Sciatic nerve (tissue), 2 donors: Measurements from ENCODE around the gene NCAPH2. TPM values are rescaled to one million over a fixed set of nuclear protein-coding genes. Genes with fewer than 3 reads are reported as not detected.
"Not testable (repeated sequence)": the region's sequence is repeated elsewhere in the genome, so short reads cannot be mapped to it uniquely, and the experiment has no call there.

Source experiments
- ATAC-seq: fragments of 200-7000 bp; cut with Tn5 transposase; one replicate; pipeline ENCODE4 v1.9.1; 2020; ENCODE audit warnings: mild to moderate bottlenecking, moderate library complexity
- DNase-seq: peaks from one replicate; pipeline ENCODE4 v3.0.0-alpha.2; 2020; ENCODE audit warnings: low spot score
- intact Hi-C: fragments of 100-400 bp; cut with DNase I; formaldehyde crosslinking; loops from one replicate; pipeline ENCODE4 v1.14.2; 2022
- total RNA-seq: library from RNA; stranded (reverse); fragmentation: NEBNext Ultra II Directional; extraction: Animal tissue kit (Norgen Biotek cat#: 25700); gene quantifications from one replicate; pipeline ENCODE4 v1.2.1, GENCODE V29; 2021
- donor health status: DM: no; HTN: no; CAD: no.
- donor health status: DM: no; HTN: no; CAD: no.

NCAPH2 gene
- total RNA-seq, 1 donor from 2014 or later, result 39.8 TPM

- intact Hi-C loops, result loop anchor here (1.0 kb wide), 1 partner anchor 15 kb away; the partner anchor contains the start of gene SCO2
- no peak for DNase-seq
Measured at GRCh38 chr22:50540381-50540780, 32.4 kb downstream of the NCAPH2 start.

GRCh38 chr22:50541667-50542026, 33.6 kb downstream of the NCAPH2 start:
- intact Hi-C loops, ATAC-seq, DNase-seq: not testable (repeated sequence)

More at GRCh38 chr22:50540381-50540780, 32.4 kb downstream of the NCAPH2 start:
- no peak for ATAC-seq

GRCh38 chr22:50542416-50542927, 34.4 kb downstream of the NCAPH2 start:
- peak; percentile 65 for DNase-seq
- intact Hi-C loops, result no loop called here
- ATAC-seq, result no peak

GRCh38 chr22:50544078-50544745, 36.2 kb downstream of the NCAPH2 start:
- DNase-seq, result peak; percentile 84
- peak; percentile 48 for ATAC-seq
- intact Hi-C loops, result no loop called here

GRCh38 chr22:50544746-50545253, 36.8 kb downstream of the NCAPH2 start:
- ATAC-seq, result no peak
- no peak for DNase-seq
- intact Hi-C loops, result no loop called here

GRCh38 chr22:50545522-50546325, 37.7 kb downstream of the NCAPH2 start, which contains the start of gene KLHDC7B:
Gene KLHDC7B, plus strand, starts transcription at chr22:50545899. Its CDS starts 345 bp downstream, at chr22:50546244.
- DNase-seq, result no peak
- ATAC-seq, result peak; percentile 4
- intact Hi-C loops, result no loop called here

- ATAC-seq (no peak), DNase-seq (no peak)
- intact Hi-C loops, result no loop called here
Measured at GRCh38 chr22:50546326-50547262, 38.6 kb downstream of the NCAPH2 start.

GRCh38 chr22:50547263-50547985, 39.4 kb downstream of the NCAPH2 start:
- intact Hi-C loops, result no loop called here
- ATAC-seq (no peak), DNase-seq (no peak)

- ATAC-seq, result no peak
- no peak for DNase-seq
- intact Hi-C loops, result no loop called here
Measured at GRCh38 chr22:50548040-50548920, 40.3 kb downstream of the NCAPH2 start.

GRCh38 chr22:50548921-50549790, 41.1 kb downstream of the NCAPH2 start:
- intact Hi-C loops, result no loop called here
- ATAC-seq (no peak), DNase-seq (no peak)

- DNase-seq, result no peak
- intact Hi-C loops, result no loop called here
- no peak for ATAC-seq
Measured at GRCh38 chr22:50550395-50550794, 42.4 kb downstream of the NCAPH2 start.

GRCh38 chr22:50551160-50551752, 43.2 kb downstream of the NCAPH2 start:
- intact Hi-C loops, result no loop called here
- DNase-seq (no peak), ATAC-seq (no peak)

GRCh38 chr22:50553310-50553709, 45.3 kb downstream of the NCAPH2 start:
- ATAC-seq, result no peak
- intact Hi-C loops, result no loop called here

GRCh38 chr22:50556703-50557102, 48.7 kb downstream of the NCAPH2 start:
- intact Hi-C loops, result no loop called here
- ATAC-seq (no peak), DNase-seq (no peak)

More at GRCh38 chr22:50553310-50553709, 45.3 kb downstream of the NCAPH2 start:
- DNase-seq, result no peak

- intact Hi-C loops, result no loop called here
- no peak for ATAC-seq
Measured at GRCh38 chr22:50560034-50560433, 52.0 kb downstream of the NCAPH2 start.

More at GRCh38 chr22:50560034-50560433, 52.0 kb downstream of the NCAPH2 start:
- no peak for DNase-seq
